HT1080 (cell line): ENCODE results near the gene KRT86. TPM values are rescaled to one million over a fixed set of nuclear protein-coding genes. Genes with fewer than 3 reads are reported as not detected.
"Not testable (repeated sequence)": the region's sequence is repeated elsewhere in the genome, so short reads cannot be mapped to it uniquely, and the experiment has no call there.

ENCODE experiments used
- DNase-seq: peaks from one replicate; pipeline ENCODE4 v3.0.0-alpha.2; 2015; ENCODE audit warnings: low read depth
- total RNA-seq: library from RNA; depleted of rRNA; stranded (reverse); fragments of >200 nt; shearing (Covaris generic); gene quantifications from 2 replicates; pipeline ENCODE4 v1.2.3, GENCODE V29; 2014

KRT86 gene
- total RNA-seq, 1 experiment from 2014 or later = 1.2 TPM

GRCh38 chr12:52250048-52250990 is 24.1 kb upstream of the KRT86 start:
- no peak for DNase-seq

- no peak for DNase-seq
These were observed 22.9 kb upstream of the KRT86 start for GRCh38 chr12:52251367-52252051.

DNA sequence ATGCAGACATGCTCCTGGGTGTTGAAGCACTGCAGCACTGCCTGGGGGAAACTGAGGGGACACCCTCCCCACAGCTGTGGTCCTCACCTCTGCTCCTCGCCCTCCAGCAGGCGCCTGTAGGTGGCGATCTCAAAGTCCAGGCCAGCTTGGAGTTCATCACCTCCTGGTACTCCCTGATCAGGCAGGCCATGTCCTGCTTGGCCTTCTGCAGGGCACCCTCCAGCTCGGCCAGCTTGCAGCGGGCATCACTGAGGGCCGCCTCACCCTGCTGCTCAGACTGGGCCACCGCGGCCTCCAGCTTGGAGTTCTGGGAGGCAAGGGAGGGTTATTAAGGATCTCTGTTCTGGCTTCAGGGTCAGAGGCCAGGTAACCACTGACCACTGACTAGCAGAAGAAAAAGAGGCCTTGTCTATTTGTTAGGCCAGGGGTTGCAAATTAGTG is 22.2 kb upstream of the KRT86 start:
- DNase-seq = not testable (repeated sequence)

GRCh38 chr12:52252728-52253343 is 21.6 kb upstream of the KRT86 start:
- DNase-seq = no peak

DNA sequence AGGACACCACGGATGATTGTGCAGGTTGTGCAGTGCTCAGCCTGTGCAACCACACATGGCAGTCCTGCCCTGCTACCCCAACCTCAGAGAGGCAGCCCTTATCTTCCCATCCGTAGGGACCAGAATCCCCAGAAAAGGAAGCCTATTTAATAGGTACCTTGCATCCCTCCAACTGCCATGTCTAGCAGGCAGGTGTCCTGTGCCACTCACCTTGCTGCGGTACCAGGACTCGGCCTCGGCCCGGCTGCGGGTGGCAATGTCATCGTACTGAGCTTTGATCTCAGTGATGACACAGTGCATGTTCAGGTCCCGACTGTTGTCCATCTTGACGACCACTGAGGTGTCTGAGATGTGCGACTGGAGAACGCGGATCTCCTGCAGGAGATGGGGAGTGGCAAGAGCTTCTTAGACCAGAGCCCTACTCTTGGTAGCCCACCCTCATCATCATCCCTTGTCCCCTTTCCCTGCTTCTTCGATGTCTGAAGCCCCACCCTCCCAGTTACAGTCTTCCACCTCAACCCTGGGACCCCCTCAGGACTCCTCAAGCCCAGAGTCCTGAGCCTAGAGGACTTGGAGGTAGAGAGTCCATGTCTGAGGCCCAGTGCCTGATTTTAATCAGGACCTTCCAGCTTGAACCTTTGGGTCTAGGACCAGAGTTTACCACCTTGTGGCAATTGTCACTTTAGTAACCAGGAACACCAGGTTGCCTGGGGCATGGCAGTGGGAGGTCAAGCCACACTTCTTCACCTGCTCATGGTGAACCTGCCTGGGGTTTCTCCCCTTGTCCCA is 20.9 kb upstream of the KRT86 start:
- no peak for DNase-seq

GRCh38 chr12:52254180-52254964 is 20.1 kb upstream of the KRT86 start:
- no peak for DNase-seq

DNA sequence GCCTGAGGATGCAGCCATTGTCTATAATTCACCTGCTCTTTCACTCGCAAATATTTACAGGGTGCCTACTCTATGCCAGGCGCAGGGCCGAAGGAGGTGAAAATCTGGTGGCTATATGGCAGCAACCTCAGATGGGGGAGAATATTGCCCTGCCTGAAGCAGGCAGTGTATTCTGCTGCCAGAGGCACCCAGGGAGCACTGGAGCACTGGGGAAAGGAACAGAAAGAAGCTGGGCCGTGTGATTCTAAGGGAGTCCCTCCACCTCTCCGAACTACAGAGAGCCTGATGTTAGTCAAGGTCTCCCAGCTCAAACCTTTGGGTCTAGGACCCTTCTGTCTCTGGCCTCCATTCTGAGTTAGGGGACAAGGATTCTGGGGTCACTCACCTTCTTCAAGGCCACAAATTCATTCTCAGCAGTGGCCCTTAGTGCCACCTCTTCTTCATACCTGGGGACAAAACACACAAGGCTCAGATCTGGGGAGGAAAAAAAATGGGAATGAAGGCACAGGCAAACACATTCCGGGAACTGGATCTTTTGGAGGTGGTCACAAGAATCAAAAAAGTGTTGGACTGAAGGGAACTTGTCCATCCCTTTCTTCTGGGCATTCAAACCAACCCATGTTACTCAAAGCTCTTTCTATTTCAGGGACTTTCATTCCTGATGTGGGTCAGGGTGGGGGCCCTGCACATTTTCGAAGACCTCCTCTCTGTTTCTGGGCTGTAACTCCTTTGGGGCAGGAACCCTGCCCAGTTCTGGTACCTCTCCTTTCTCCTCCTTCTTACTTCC is 19.3 kb upstream of the KRT86 start:
- no peak for DNase-seq

- no peak for DNase-seq
These were observed 18.4 kb upstream of the KRT86 start for GRCh38 chr12:52255926-52256583.

GRCh38 chr12:52256584-52256935 is 17.9 kb upstream of the KRT86 start:
- no peak for DNase-seq

- no peak for DNase-seq
These were observed 17.3 kb upstream of the KRT86 start for GRCh38 chr12:52257074-52257551.

GRCh38 chr12:52257922-52258321 is 16.5 kb upstream of the KRT86 start:
- DNase-seq = not testable (repeated sequence)

- no peak for DNase-seq
These were observed 16.0 kb upstream of the KRT86 start for GRCh38 chr12:52258335-52258901.

- peak; percentile 49 for DNase-seq
These were observed 14.7 kb upstream of the KRT86 start for GRCh38 chr12:52259657-52260243.

GRCh38 chr12:52260361-52261207 is 13.9 kb upstream of the KRT86 start:
- peak; percentile 52 for DNase-seq

GRCh38 chr12:52261208-52261484 is 13.3 kb upstream of the KRT86 start:
- DNase-seq = no peak

GRCh38 chr12:52262286-52262685 is 12.2 kb upstream of the KRT86 start:
- no peak for DNase-seq

GRCh38 chr12:52263761-52264434 is 10.5 kb upstream of the KRT86 start:
- DNase-seq = no peak
